GM18511 (cell line): ENCODE data around the gene BTRC.
"Not testable (repeated sequence)": the region's sequence is repeated elsewhere in the genome, so short reads cannot be mapped to it uniquely, and the experiment has no call there.

Experiments
- ATAC-seq: cut with Tn5 transposase; IDR thresholded peaks from one replicate; pipeline ENCODE4 v1.9.1; 2021; ENCODE audit warnings: mild to moderate bottlenecking, moderate library complexity; ENCODE audit not compliant: unreplicated experiment

The BTRC gene

DNA sequence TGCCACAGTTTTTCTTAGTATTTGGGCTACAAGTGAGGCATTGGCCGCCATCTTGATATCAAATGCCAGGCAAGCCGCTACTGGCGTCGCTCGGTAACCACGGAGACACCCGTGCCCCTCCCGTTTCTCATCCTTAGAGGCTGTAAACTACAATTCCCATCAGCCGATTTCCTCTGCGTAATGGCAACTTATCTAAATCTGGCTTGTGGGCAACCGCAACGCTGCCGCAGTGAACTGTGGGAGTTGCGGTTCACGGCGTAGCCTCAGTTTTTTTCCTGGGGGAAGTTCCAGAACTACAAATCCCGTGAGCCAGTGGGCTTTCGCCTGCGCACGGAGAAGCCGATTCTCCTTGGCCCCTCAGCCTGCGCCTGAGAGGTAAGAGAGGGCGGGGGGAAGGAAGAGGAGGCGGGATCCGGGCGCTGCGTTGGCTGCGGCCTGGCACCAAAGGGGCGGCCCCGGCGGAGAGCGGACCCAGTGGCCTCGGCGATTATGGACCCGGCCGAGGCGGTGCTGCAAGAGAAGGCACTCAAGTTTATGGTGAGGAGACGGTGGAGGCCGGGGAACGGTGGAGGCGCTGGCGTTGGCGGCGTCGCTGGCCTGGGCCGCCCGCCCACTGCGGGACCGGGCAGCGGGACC lies at the start of gene BTRC:
BTRC (plus strand) TSS at position 474 of the 636 bp plus-strand sequence; CDS start at position 490, 16 bp downstream.
- peak; percentile 96 for ATAC-seq

DNA sequence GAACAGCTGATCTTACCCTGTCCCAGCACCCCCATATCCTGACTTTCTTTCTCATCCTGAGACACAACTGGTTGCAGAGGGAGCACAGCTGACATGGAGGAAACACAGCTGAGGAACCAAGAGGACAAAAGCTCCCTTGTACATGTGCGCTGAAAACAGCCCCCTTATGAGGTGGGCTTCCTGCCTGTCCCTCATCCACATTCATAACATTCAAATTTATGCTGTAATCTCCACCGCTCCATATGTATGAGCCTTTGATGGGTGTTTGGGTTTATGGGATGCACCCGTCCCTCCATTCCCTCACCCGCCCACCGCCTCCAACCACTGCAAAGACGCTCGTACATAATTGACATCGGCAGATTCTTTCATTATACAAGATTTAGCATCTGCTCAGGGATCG lies 49.6 kb upstream of the BTRC start:
- no peak for ATAC-seq

DNA sequence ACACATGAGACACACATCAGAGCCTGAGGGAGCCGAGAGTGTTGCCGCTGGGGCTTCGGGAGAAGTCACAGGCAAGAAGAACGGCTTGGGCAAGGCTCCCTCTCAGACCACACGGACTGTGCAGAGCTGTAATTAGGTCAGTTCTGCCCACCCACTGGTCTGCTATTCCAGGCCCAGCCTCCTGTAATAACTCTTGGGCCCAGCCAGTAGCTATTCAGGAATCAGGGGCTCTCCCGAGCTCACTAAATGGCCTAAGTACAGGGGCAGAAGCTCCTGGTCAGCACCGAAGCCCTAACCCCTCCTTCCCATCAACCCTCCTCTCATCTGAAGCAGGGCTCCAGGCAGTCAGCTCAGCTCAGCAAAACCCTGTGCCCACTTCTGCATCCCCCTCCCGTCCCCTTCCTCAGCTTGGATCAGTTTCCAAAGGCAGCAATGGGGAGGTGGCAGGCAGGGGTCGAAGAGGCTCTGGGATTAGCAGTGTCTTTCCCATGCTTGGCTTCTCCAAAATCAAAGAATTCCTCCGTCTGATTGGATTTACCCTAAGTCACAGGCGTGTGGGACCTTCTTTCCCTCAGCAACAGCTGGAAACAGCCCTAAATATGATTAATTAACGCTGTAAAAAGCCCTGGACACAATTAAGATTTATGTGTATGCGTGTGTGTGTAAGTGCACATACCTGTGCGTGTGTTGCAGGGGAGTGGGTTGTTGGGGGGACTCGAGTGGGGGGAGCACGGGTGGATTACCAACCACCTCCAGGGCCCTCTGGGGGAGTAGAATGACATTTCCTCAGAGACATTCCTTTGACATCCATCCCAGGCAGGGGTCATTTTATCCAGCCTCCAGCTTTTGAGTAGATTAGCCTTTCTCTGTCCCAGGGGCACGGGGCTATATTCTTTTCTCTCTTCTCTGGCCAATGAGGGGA lies 48.4 kb upstream of the BTRC start:
- no peak for ATAC-seq

DNA sequence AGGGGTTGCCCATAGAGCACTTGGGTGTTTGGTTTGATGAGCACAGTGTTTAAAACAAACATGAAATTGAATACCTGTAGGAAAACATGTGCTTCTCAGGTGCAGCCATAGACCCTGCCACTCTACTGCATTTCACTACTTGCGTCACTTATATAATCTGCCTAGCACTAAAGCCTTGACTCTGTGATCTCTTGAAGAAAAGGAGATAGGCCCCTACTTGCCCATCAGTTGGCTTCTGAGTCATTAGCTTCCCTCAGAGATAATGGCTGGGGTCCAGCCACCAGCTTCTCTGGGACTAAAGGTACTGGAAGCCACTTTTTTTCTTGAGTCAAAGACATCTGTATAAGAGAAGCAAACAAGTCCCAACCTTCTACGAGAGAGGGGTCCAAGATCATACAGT lies 45.9 kb upstream of the BTRC start:
- no peak for ATAC-seq

DNA sequence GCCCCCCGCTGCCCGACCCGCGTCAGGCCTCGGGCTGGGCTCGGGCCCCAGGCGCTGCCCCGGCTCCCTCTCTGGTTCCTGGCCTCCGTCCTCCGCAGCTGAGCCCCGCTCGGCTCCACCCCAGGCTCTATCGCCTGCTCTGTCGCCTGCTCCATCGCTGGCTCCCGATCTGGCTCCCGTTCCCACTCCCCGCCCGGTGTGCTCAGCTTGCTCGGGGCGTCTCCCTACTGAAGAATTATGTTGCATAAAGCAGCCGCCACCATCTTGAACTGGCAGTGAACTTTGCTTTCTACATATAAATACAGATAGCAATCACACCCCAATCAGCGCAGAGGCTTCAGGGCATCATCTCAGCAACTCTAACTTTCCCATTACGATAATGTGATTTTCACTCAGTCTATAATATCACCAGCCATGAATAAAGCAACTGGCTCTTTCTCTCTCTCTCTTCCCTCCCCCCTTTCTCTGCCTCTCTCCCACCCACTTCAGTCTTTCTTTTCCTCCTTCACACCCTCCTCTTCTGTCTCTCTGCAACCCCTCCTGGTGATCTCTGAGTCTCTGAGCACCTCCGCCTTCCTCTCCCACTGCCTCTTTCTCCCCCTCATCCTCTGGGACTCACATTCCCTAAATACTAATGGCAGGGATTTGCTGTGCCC lies 43.3 kb upstream of the BTRC start:
- no peak for ATAC-seq

DNA sequence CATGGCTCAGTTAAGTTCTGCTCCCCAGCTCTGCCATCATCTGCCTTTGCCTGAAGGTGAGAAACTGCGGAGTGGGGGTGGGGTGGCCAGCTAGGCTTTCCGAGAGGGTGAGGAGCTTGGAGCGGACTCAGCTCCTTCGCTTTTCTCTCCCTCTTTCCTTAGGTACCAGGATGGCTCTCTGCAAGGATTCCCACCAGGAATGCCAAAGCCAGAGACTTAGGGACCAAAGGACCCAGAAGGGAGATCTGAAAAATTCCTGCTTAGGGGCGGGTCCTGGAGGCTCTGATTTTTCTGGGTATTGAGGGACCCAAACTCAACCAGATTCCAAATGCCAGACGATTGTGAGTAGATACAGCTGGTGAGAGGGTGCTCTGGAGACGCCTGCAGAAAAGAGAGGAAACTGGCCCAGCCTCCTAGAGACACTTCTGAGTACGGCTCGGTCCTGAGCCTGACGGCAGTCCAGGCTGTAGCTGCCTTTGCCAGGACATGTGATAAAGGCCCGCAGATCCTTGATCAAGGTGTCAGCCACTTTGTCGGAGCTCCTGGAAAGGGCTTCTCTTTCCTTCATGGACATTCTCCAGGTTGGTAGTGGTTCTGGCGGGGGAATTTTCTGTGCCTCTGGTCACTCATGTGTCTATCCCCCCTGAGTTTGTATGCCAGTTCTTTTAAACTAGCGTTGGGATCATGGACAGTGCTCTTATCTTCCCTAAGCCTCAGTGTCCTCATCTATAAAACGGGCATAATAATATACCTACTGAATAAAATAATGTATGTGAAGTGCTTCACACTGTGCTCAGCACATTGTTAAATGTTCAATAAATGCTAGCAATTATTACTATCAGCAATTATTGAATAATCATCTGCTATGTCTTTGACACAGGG lies 42.5 kb upstream of the BTRC start:
- ATAC-seq, result no peak

DNA sequence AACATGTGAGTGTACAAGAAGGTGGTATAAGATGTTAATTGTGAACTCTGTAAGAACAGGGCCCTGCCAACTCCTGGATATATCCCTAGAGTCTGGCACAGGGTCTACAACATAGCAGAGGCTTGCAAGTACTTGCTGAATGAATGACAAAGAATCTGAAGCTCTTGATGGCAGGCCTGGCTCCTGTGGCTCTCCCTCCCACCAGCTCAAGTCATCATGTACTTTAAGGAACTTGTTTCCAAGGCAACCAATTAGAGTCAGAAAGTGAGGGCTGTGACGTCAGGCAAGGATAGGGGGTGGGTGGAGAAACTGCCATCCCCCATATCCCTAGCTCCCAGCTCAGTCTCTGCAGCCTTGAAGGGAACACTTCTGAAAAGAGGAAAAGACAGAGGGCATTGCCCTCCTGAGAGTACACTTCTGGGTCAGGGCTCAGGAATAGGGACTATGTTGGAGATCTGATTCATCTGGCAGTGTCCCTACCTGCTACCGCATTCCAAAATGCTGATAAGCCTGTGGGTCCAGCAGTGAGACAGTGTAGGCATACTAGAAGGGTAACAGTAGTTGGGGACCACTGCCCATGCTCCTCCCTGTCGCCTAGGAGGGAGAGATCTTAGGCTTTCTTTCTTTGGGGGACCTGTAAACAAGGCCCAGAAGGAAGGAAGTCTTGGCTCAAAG lies 34.6 kb upstream of the BTRC start:
- ATAC-seq, result no peak

DNA sequence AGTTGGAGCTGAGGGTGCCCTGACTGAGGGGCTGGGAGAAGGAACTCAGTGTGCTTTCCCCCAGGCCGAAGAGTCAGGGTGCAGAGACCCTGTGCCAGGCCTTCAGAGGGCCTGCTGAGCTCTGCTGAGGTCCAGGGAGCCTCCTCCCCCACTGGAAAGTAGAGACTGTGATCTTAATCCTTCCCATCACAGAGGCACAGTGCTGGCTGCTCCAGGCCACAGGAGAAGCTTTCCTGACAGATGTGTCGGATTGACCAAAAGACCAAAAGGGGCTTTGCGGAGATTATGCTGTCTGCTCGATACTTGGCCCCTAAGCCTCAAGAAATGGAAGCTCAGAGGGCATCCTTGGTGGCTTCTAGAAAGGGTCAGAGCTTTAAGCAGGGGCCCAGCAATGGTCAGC lies 32.9 kb upstream of the BTRC start:
- ATAC-seq, result no peak

DNA sequence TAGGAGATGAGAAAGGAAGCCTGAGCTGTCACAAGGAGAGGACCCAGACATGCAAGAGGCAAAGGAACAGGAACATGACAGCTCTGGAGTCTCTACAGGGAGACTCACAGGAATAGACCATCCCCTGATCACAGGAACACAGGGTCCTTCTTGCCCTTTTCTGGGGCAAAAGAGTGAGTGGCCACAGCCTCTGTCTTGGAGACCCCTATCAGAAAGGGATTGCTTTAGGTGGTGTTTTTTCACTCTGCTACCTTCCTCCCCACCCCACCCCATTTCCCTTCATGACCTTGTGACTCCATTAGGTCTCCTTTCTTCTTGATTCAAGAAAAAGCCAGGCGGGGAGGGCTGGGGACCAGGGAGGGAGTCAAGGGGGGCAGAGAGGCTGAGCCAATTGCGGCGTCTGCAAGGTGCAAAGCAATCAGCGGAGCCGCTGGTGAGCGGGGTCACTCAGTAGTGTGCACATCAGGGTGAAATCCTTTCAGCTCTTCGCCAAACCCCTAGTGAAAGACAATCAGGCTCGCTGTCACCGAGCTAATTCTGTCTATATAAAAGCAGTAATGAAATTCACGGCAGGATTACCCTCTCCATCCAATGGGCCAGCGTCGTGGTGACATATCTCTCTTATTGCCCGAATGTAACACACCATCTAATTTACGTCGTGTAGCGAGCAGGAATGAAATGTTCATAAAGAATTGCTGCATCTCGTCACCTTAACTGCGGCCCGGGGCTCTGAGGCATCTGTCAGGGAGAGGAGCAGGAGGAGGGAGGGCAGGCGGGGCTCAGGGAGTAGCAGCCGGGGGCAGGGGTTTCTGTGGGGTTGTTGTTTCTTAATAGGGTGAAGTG lies 31.5 kb upstream of the BTRC start:
- ATAC-seq, result no peak

DNA sequence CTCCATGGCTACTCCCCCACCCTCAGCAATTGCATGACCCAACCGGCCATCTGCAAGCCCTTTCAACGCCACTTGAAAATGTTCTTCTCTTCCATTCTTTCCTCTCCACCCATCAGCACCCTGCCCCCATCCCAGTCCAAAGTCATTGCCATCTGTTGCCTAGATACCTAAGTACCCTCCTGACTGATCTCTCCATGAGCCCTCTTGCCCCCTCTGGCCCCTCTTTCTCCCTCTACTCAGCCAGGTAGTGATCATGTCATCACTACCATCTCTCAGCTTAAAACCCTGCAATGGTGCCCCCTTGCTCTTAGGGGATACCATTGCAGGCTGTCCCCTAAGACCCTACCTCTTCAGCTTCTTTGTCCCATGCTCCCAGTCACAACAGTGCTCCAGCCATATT lies 30.5 kb upstream of the BTRC start:
- no peak for ATAC-seq

DNA sequence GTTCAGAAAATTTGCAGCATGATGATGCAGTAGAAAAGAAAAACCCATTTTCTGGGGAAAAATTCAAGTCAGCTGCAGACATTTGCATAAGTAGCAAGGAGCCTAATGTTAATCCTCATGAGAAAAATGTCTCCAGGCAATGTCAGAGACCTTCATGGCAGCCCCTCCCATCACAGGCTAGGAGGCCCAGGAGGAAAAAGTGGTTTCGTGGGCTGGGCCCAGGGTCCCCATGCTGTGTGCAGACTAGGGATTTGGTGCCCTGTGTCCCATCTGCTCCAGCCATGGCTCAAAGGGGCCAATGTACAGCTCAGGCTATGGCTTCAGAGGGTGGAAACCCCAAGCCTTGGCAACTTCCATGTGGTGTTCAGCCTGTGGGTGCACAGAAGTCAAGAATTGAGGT lies 26.5 kb upstream of the BTRC start:
- ATAC-seq, result not testable (repeated sequence)

DNA sequence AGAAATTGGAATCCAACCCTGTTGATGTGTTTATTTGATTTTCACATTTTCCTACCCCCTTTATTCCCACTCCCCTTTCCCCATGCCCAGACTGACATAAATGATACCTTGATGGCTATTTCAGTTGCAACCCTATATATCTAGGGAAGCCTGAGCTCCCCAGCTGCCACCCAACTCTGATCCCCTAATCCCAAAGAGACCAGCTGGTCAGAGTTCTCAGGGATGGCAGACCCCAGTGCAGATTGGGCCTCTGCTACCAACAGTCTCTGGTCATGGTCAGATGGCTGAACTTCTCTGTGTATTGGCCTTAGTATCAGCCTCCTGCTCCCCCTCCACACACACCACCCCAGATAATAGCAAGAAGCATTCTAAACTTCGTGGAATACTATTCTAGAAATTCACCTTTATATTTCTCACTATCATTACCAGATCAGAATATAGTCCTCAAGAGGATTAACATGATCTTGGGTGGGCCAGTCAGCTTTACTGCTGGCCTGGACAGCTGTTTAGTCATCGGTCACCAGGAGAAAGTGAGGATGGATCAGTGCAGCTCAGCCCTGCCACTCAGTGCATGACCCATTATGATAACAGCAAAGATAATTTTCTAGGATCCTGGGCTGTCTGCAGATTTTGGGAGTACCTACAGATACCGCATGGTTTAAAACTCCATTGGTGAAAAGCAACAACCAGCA lies 24.5 kb upstream of the BTRC start:
- ATAC-seq, result no peak

DNA sequence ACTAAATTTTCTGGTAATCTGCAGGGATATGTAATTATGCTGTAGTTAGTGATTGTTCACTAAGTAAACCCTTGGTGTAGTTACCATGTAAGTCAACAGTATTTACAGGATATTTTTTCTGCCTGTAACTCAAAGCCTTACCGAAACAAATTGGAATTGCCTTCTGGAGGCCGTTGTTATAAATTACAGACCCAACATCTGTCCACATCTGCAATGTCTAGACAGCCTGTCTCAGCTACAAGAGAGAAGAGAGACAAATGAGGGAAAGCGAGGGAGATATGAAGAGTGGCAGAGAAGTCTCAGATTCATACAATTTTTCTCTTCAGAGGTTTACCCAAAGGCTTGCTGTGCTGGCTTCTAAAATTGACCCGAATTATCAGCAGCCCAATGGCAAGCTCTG lies 23.7 kb upstream of the BTRC start:
- ATAC-seq, result no peak

DNA sequence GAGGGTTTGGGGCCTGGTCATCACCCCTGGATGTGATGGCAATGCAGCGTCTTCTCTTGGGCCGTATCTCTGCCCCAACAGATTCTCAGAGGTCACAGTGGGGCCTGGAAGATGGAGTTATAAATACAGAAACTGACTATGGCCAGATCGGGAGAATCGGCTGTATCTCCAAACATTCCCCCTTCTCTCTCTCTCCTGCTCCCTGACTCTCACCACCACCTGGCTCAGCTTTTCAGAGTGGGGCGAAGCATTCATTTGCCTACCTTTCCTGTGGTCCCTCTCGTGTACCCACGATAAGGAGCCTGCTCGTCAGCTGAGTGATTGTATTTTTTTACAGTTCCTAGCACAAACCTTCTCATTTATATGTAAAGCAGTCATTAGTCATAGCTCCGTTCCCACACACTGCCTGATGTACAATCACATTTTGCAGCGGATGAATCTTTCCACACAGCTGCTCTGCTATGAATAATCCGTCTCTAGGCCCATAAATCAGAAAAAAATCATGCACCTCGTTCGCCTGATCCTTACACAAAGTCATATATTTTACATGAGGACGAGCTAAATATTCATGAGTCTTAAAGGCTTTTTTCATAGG lies 23.2 kb upstream of the BTRC start:
- no peak for ATAC-seq

DNA sequence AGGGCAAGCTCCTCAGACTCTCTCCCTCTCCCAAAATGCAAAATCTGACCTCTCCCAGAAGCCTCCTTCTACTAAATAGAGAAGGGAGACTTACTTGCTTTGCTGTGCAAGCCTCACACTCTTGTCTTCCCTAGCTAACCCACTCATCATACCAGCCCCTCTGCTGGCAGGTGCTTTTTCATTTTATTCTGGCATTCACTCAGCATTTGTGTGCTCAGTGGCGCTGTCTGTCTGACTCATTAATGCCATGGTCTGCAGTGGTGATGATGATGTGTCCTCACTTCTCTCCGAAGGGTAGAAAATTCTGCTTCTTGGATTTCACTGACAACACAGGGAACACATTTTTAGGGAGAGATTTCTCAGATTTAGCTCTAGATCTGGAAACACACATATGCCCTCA lies 22.0 kb upstream of the BTRC start:
- no peak for ATAC-seq

DNA sequence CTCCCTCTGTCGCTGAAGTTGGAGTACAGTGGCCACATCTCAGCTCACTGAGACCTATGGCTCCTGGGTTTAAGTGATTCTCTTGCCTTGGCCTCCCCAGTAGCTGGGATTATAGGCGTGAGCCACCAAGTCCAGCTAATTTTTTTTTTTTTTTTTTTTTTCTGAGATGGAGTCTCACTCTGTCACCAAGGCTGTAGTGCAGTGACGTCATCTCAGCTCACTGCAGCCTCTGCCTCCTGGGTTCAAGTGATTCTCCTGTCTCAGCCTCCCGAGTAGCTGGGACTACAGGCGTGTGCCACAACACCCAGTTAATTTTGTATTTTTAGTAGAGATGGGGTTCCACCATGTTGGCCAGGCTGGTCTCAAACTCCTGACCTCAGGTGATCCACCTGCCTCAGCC lies 19.7 kb upstream of the BTRC start:
- ATAC-seq, result not testable (repeated sequence)

DNA sequence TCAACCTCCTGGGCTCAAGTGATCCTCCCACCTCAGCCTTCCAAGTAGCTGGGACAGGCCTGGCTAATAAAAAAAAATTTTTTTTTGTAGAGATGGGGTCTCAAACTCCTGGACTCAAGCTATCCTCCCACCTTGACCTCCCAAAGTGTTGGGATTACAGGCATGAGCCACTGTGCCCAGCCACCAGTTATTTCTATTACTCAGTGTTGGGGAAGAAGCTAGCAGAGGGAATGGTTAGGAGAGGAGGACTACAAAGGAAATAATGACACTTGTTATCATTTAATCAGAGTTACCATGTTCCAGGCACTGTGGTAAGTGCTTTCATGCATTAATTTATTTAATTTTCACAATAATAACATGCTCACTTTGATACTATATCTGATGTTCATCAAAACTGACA lies 17.6 kb upstream of the BTRC start:
- no peak for ATAC-seq

DNA sequence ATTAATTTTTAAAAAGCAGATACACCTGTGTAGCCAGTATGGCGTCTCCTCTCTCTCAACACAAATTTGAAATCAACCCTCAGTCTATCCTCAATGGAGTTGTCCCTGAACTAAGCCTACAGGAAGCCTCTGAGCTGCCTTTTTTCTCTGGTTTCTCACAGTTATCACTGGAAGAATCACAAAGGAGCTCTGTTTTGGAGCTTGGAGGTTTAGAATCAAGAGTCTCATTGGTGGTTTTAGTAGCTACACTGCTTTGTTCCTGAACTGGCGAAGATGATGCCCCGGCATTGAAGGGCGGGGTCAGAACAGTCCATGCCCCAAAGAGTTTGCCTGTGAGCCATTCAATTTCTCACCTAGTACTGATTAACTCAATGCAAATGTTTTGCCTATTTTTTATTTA lies 16.1 kb upstream of the BTRC start:
- ATAC-seq, result no peak
